Measurements from ENCODE around the gene XRCC4. TPM values are rescaled to one million over a fixed set of nuclear protein-coding genes. Genes with fewer than 3 reads are reported as not detected.
A peak's percentile ranks its signal among the peaks of the same experiment; 100 is the strongest.

The XRCC4 gene
- total RNA-seq (2014; rRNA removed) (11.5 and 13.8 TPM in 2 replicates), Bru-seq, nascent RNA (percentile 59 among the genes with signal in this experiment), BruChase-seq, experiment 1, labeled RNA remaining after a 6-hour chase (percentile 42 among the genes with signal in this experiment), BruChase-seq, experiment 2, labeled RNA remaining after a 2-hour chase (percentile 47 among the genes with signal in this experiment)
- long read RNA-seq, partial matches to known transcripts = 1 of 10 reads
- long read RNA-seq, other reads (novel, unspliced or antisense) = 2 of 10 reads

DNA sequence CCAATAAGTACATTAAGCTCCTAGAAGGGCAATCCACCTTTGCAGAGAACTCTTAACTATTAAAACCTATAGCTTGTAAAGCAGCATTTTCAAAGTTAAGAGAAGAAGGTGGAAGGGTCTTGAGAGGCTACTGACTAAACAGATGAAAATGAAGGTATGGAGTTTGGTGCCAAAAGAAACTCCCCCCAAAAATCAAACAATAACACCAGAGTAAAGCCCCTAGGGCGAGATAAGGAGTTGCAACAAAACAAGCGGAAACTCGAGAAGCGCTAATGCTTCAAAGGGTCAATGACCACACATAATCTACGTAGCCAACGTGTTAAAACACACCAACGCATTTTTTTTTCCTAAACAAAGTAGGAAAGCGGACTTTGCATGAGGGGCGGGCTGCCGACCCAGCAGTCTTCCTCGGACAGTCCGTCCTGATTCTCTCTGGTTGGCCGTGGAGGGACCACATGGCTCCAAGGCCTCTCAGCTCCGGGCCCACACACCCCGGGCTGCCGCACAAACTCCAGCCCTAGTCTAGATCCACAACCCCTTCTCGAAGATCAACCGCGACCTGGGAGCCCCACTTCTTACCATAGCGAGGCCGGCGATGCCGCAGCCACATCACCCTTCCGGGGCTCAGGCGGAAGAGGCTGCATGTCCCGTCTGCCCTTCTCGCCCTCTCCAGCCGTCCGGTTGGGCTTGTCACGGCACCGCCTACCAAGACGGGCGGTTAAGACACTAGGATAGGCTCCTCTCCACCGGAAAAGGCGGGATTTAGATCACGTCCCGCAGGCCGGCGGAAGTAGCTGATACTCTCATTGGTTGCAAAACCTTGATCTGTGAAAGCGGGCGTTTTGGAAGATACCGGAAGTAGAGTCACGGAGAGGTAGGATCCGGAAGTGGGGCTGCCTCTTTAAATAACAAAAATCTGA, at the start of gene XRCC4, which contains the start of gene TMEM167A:
Gene XRCC4 (plus strand): TSS at position 806 of the 920 bp plus-strand sequence. CDS start 27,373 bp downstream, outside the sequence.
Gene TMEM167A (minus strand): TSS at position 653 of the 920 bp plus-strand sequence. CDS start 71 bp downstream, at position 582.
- Histone ChIP-seq H3K4me2 (ENCODE audit: low read length) (peak within 1 kb of the TSS; percentile 99), H3F3A (ENCODE audit: low read length, unreplicated experiment) (no peaks in the 10 kb centered on the region), H3K4me3 (ENCODE audit: low read length) (peak within 1 kb of the TSS; percentile 94), H3K9ac (ENCODE audit: low read length) (peak within 1 kb of the TSS; percentile 96), H3K36me3 (ENCODE audit: low read depth, low read length) (peaks cover 18% of the 10 kb centered on the region), H3K27ac (ENCODE audit: low read length) (peak within 1 kb of the TSS; percentile 53), H3K27me3 (ENCODE audit: low read length) (no peaks in the 10 kb centered on the region), H4K20me1 (ENCODE audit: low read length) (peaks cover 30% of the 10 kb centered on the region), H2AFZ (ENCODE audit: low read length) (peak within 1 kb of the TSS; percentile 100), H3K9me3 (ENCODE audit: low read length) (no peaks in the 10 kb centered on the region), H3K4me1 (ENCODE audit: insufficient read depth, low read length) (peaks cover 19% of the 10 kb centered on the region), H3K79me2 (ENCODE audit: low read length) (peaks cover 66% of the 10 kb centered on the region), H3K9me2 (replicated peaks; ENCODE audit: low read length) (no peaks in the 10 kb centered on the region)
- TSS peak; percentile 70 for BruUV-seq (replicated peaks)
- POLR2A ChIA-PET (ENCODE audit: unreplicated experiment) = interaction anchor here (0.6 to 0.7 kb wide), 6 partner anchors 57 to 508 kb away, joined by 3 to 4 read pairs (median 3); no protein-coding TSS in a partner anchor
- DNase-seq = peak; percentile 98
- CTCF ChIA-PET = interaction anchor here (1.0 kb wide), 1 partner anchor 712 kb away, joined by 4 read pairs; no protein-coding TSS in a partner anchor
- TF ChIP-seq EZH2phosphoT487 (IDR thresholded peaks at IDR 0.05; ENCODE audit: borderline replicate concordance, low read length) (no peak), EZH2 (IDR thresholded peaks at IDR 0.05; ENCODE audit: low read length, unreplicated experiment) (no peak)
- TF ChIP-seq, protein P1, sequence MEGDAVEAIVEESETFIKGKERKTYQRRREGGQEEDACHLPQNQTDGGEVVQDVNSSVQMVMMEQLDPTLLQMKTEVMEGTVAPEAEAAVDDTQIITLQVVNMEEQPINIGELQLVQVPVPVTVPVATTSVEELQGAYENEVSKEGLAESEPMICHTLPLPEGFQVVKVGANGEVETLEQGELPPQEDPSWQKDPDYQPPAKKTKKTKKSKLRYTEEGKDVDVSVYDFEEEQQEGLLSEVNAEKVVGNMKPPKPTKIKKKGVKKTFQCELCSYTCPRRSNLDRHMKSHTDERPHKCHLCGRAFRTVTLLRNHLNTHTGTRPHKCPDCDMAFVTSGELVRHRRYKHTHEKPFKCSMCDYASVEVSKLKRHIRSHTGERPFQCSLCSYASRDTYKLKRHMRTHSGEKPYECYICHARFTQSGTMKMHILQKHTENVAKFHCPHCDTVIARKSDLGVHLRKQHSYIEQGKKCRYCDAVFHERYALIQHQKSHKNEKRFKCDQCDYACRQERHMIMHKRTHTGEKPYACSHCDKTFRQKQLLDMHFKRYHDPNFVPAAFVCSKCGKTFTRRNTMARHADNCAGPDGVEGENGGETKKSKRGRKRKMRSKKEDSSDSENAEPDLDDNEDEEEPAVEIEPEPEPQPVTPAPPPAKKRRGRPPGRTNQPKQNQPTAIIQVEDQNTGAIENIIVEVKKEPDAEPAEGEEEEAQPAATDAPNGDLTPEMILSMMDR (conservative IDR thresholded peaks at IDR 0.05; ENCODE audit: low read depth, low read length) = no peak
- intact Hi-C loops (cut with micrococcal nuclease) = loop anchor here (2.0 to 10.0 kb wide), 3 partner anchors 358 to 436 kb away; partner anchors contain the start of gene VCAN
- ATAC-seq = peak; percentile 100

GRCh38 chr5:83029912-83030311, 47.4 kb upstream of the XRCC4 start:
- BruUV-seq (replicated peaks) = no TSS peak
- ChIA-PET POLR2A (ENCODE audit: unreplicated experiment) (no interaction called here), CTCF (no interaction called here)
- Histone ChIP-seq H3K4me1 (ENCODE audit: insufficient read depth, low read length) (no peaks in the 10 kb centered on the region), H4K20me1 (ENCODE audit: low read length) (no peaks in the 10 kb centered on the region), H3K36me3 (ENCODE audit: low read depth, low read length) (no peaks in the 10 kb centered on the region), H2AFZ (ENCODE audit: low read length) (no peak overlapping the region), H3K79me2 (ENCODE audit: low read length) (no peaks in the 10 kb centered on the region), H3F3A (ENCODE audit: low read length, unreplicated experiment) (no peaks in the 10 kb centered on the region), H3K9me2 (replicated peaks; ENCODE audit: low read length) (no peaks in the 10 kb centered on the region), H3K9me3 (ENCODE audit: low read length) (no peaks in the 10 kb centered on the region), H3K4me3 (ENCODE audit: low read length) (no peak overlapping the region), H3K27ac (ENCODE audit: low read length) (no peak overlapping the region), H3K9ac (ENCODE audit: low read length) (no peak overlapping the region), H3K27me3 (ENCODE audit: low read length) (no peaks in the 10 kb centered on the region), H3K4me2 (ENCODE audit: low read length) (no peak overlapping the region)
- intact Hi-C loops (cut with micrococcal nuclease) = no loop called here
- ATAC-seq (no peak), DNase-seq (no peak)
- no peak for TF ChIP-seq EZH2phosphoT487 (IDR thresholded peaks at IDR 0.05; ENCODE audit: borderline replicate concordance, low read length)

GRCh38 chr5:83031381-83031780, 46.0 kb upstream of the XRCC4 start:
- TF ChIP-seq EZH2phosphoT487 (IDR thresholded peaks at IDR 0.05; ENCODE audit: borderline replicate concordance, low read length) (no peak), EZH2 (IDR thresholded peaks at IDR 0.05; ENCODE audit: low read length, unreplicated experiment) (no peak)
- TF ChIP-seq, protein P1 (conservative IDR thresholded peaks at IDR 0.05; ENCODE audit: low read depth, low read length) = no peak
- no peak overlapping the region for H3K4me3 ChIP-seq (ENCODE audit: low read length)
- H3K36me3 ChIP-seq (ENCODE audit: low read depth, low read length) = no peaks in the 10 kb centered on the region
- H3K27me3 ChIP-seq (ENCODE audit: low read length) = no peaks in the 10 kb centered on the region
- no peaks in the 10 kb centered on the region for H3F3A ChIP-seq (ENCODE audit: low read length, unreplicated experiment)
- no TSS peak for BruUV-seq (replicated peaks)
- H3K27ac ChIP-seq (ENCODE audit: low read length) = no peak overlapping the region
- no peak overlapping the region for H3K4me2 ChIP-seq (ENCODE audit: low read length)
- no peaks in the 10 kb centered on the region for H3K9me3 ChIP-seq (ENCODE audit: low read length)
- H3K9ac ChIP-seq (ENCODE audit: low read length) = no peak overlapping the region
- no peak overlapping the region for H2AFZ ChIP-seq (ENCODE audit: low read length)
- intact Hi-C loops (cut with micrococcal nuclease) = no loop called here
- ChIA-PET CTCF (no interaction called here), POLR2A (ENCODE audit: unreplicated experiment) (no interaction called here)
- no peaks in the 10 kb centered on the region for H3K4me1 ChIP-seq (ENCODE audit: insufficient read depth, low read length)
- ATAC-seq = no peak
- H3K9me2 ChIP-seq (replicated peaks; ENCODE audit: low read length) = no peaks in the 10 kb centered on the region
- H3K79me2 ChIP-seq (ENCODE audit: low read length) = no peaks in the 10 kb centered on the region
- no peak for DNase-seq
- no peaks in the 10 kb centered on the region for H4K20me1 ChIP-seq (ENCODE audit: low read length)
